GM23338 (cell line): ENCODE data around the gene CEP89. TPM values are rescaled to one million over a fixed set of nuclear protein-coding genes. Genes with fewer than 3 reads are reported as not detected.

Experiments used
- ATAC-seq: fragments of 200-7000 bp; cut with Tn5 transposase; 3 replicates; pipeline ENCODE4 v1.9.1; 2020
- DNase-seq: peaks from one replicate; pipeline ENCODE4 v3.0.0-alpha.2; 2015; ENCODE audit warnings: low spot score
- H2AFZ ChIP-seq: fragments of 200-600 bp; sonication (generic); 2 replicates; pipeline ENCODE4 v1.8.0; 2016; ENCODE audit warnings: antibody characterized with exemption, mild to moderate bottlenecking, moderate library complexity
- H3F3A ChIP-seq: fragments of 200-600 bp; sonication (generic); replicated peaks from 2 replicates; pipeline ENCODE4 v1.8.0; 2017; ENCODE audit warnings: antibody characterized with exemption, mixed run types, low read depth
- H3K27ac ChIP-seq: fragments of 200-600 bp; sonication (generic); 2 replicates; pipeline ENCODE4 v1.6.1; 2016; ENCODE audit warnings: low read depth
- H3K27me3 ChIP-seq: fragments of 200-600 bp; sonication (generic); 2 replicates; pipeline ENCODE4 v1.8.0; 2016; ENCODE audit warnings: mild to moderate bottlenecking, mixed run types, moderate library complexity; ENCODE audit not compliant: insufficient read depth
- H3K36me3 ChIP-seq: fragments of 200-600 bp; sonication (generic); 2 replicates; pipeline ENCODE4 v1.8.0; 2016; ENCODE audit warnings: mild to moderate bottlenecking; ENCODE audit not compliant: insufficient read depth
- H3K4me1 ChIP-seq: fragments of 200-600 bp; sonication (generic); 2 replicates; pipeline ENCODE4 v1.8.0; 2016; ENCODE audit warnings: mild to moderate bottlenecking, moderate library complexity; ENCODE audit not compliant: insufficient read depth
- H3K4me2 ChIP-seq: fragments of 200-600 bp; sonication (generic); 2 replicates; pipeline ENCODE4 v1.7.1; 2017; ENCODE audit warnings: mixed run types
- H3K4me3 ChIP-seq: fragments of 200-600 bp; sonication (generic); 2 replicates; pipeline ENCODE4 v1.6.1; 2016; ENCODE audit warnings: mixed run types
- H3K79me2 ChIP-seq: fragments of 200-600 bp; sonication (generic); replicated peaks from 2 replicates; pipeline ENCODE4 v1.8.0; 2017; ENCODE audit warnings: mild to moderate bottlenecking; ENCODE audit not compliant: insufficient read depth
- H3K9me2 ChIP-seq: fragments of 200-600 bp; sonication (generic); 2 replicates; pipeline ENCODE4 v1.8.0; 2017; ENCODE audit not compliant: insufficient read depth
- H4K20me1 ChIP-seq: fragments of 200-600 bp; sonication (generic); replicated peaks from 2 replicates; pipeline ENCODE4 v1.8.0; 2017; ENCODE audit warnings: mild to moderate bottlenecking; ENCODE audit not compliant: insufficient read depth
- H3K27ac Mint-ChIP-seq: 2 replicates; pipeline ENCODE4 v1.8.0; 2020; ENCODE audit warnings: inconsistent platforms, mild to moderate bottlenecking, moderate library complexity, mixed read lengths
- H3K27me3 Mint-ChIP-seq: 3 replicates; pipeline ENCODE4 v1.8.0; 2022; ENCODE audit warnings: low read depth, mild to moderate bottlenecking, moderate library complexity, mixed read lengths, inconsistent platforms; ENCODE audit not compliant: insufficient read depth, poor library complexity
- H3K36me3 Mint-ChIP-seq: 3 replicates; pipeline ENCODE4 v1.8.0; 2021; ENCODE audit warnings: low read depth, mild to moderate bottlenecking, inconsistent platforms, moderate library complexity, mixed read lengths
- H3K4me1 Mint-ChIP-seq: 3 replicates; pipeline ENCODE4 v1.8.0; 2020; ENCODE audit warnings: mild to moderate bottlenecking, inconsistent platforms, mixed read lengths
- H3K4me3 Mint-ChIP-seq: 3 replicates; pipeline ENCODE4 v1.8.0; 2021; ENCODE audit warnings: moderate library complexity, mild to moderate bottlenecking, inconsistent platforms, mixed read lengths
- H3K9me3 Mint-ChIP-seq: 3 replicates; pipeline ENCODE4 v1.8.0; 2020; ENCODE audit warnings: moderate library complexity, mild to moderate bottlenecking, inconsistent platforms, mixed read lengths
- CREB1 ChIP-seq: fragments of 250-450 bp; sonication (Bioruptor Pico); IDR thresholded peaks from 2 replicates; pipeline ENCODE4 v1.5.0; 2020; ENCODE audit warnings: low read depth, mild to moderate bottlenecking, moderate library complexity
- CTCF ChIP-seq, 2 experiments: fragments of 200-600 bp in 1 of 2; sonication (generic) in 1 of 2; conservative IDR thresholded peaks; 2 replicates each; pipeline versions ENCODE4 v1.5.1 to v1.6.1; 2016 to 2017; ENCODE audit warnings: antibody characterized with exemption in 2 of 2, low read depth in 2 of 2, mild to moderate bottlenecking in 2 of 2, moderate library complexity in 1 of 2
- EZH2 ChIP-seq: fragments of 200-600 bp; sonication (generic); IDR thresholded peaks from one replicate; pipeline ENCODE4 v1.8.0; 2017; ENCODE audit warnings: antibody characterized with exemption, mild to moderate bottlenecking, low read depth; ENCODE audit not compliant: unreplicated experiment
- EZH2phosphoT487 ChIP-seq: fragments of 200-600 bp; sonication (generic); IDR thresholded peaks from one replicate; pipeline ENCODE4 v1.8.1; 2018; ENCODE audit warnings: antibody characterized with exemption; ENCODE audit not compliant: unreplicated experiment
- JUNB ChIP-seq: IDR thresholded peaks from one replicate; pipeline ENCODE4 v1.6.1; 2016; ENCODE audit warnings: antibody characterized with exemption; ENCODE audit not compliant: unreplicated experiment
- NANOG ChIP-seq: IDR thresholded peaks from 2 replicates; pipeline ENCODE4 v1.6.1; 2016; ENCODE audit warnings: antibody characterized with exemption, borderline replicate concordance
- POLR2AphosphoS5 ChIP-seq: IDR thresholded peaks from 2 replicates; pipeline ENCODE4 v1.6.1; 2016; ENCODE audit warnings: antibody characterized with exemption, low read depth
- REST ChIP-seq: IDR thresholded peaks from one replicate; pipeline ENCODE4 v1.6.1; 2018; ENCODE audit warnings: antibody characterized with exemption; ENCODE audit not compliant: unreplicated experiment
- STAT1 ChIP-seq: IDR thresholded peaks from one replicate; pipeline ENCODE4 v1.6.1; 2016; ENCODE audit warnings: antibody characterized with exemption; ENCODE audit not compliant: unreplicated experiment
- ZNF114 ChIP-seq: fragments of 250-450 bp; sonication (Bioruptor Pico); IDR thresholded peaks from 2 replicates; pipeline ENCODE4 v1.5.0; 2020; ENCODE audit warnings: mild to moderate bottlenecking, moderate library complexity
- ZNF331 ChIP-seq: fragments of 250-450 bp; sonication (Bioruptor Pico); IDR thresholded peaks from 2 replicates; pipeline ENCODE4 v1.5.0; 2020; ENCODE audit warnings: low read depth, mild to moderate bottlenecking, moderate library complexity
- polyA plus RNA-seq: library from polyadenylated mRNA; unstranded; fragments of >200 nt; fragmentation: Nextera tagmentation; extraction: Ambion mirVana; gene quantifications from 2 replicates; pipeline ENCODE4 v1.2.1, GENCODE V29; 2016
- total RNA-seq: library from RNA; depleted of rRNA; stranded (reverse); fragments of >200 nt; shearing (Covaris generic); gene quantifications from 2 replicates; pipeline ENCODE4 v1.2.3, GENCODE V29; 2014
- TF ChIP-seq, protein P1 (sequence below): fragments of 250-450 bp; sonication (Bioruptor Pico); IDR thresholded peaks from 2 replicates; pipeline ENCODE4 v1.5.0; 2020; ENCODE audit warnings: mild to moderate bottlenecking, moderate library complexity
- TF ChIP-seq, protein P2 (sequence below): IDR thresholded peaks from 2 replicates; pipeline ENCODE4 v1.6.1; 2016; ENCODE audit warnings: antibody characterized with exemption

CEP89 gene
- total and polyA plus RNA-seq, 2 experiments from 2014 or later: 13.4 to 17.5 TPM

DNA sequence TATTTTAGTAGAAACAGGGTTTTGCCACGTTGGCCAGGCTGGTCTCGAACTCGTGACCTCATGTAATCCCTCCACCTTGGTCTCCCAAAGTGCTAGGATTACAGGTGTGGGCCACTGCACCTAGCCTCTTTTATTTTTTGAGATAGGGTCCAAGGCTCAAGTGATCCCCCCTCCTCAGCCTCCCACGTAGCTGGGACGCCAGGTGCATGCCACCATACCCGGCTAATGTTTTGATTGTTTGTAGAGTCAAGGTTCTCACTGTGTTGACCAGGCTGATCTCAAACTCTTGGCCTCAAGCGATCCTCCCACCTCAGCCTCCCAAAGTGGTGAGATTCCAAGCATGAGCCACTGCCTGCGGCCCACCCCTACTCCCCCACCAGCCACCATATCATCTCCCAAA lies 108.5 kb downstream of the CEP89 start:
- no peak overlapping the region for H3K4me2 ChIP-seq
- no peaks in the 10 kb centered on the region for H4K20me1 ChIP-seq
- no peaks in the 10 kb centered on the region for H3K4me1 Mint-ChIP-seq
- ATAC-seq (no peak), DNase-seq (no peak)
- H3K79me2 ChIP-seq: no peaks in the 10 kb centered on the region
- no peak overlapping the region for H2AFZ ChIP-seq
- H3K4me3 Mint-ChIP-seq: no peak overlapping the region
- no peaks in the 10 kb centered on the region for H3K4me1 ChIP-seq
- no peaks in the 10 kb centered on the region for H3K36me3 Mint-ChIP-seq
- H3K36me3 ChIP-seq: no peaks in the 10 kb centered on the region
- H3F3A ChIP-seq: no peaks in the 10 kb centered on the region
- no peak overlapping the region for H3K27ac ChIP-seq
- H3K27me3 Mint-ChIP-seq: peaks cover 1% of the 10 kb centered on the region
- TF ChIP-seq CREB1 (CRISPR knock-in tag): no peak
- TF ChIP-seq, protein P1, sequence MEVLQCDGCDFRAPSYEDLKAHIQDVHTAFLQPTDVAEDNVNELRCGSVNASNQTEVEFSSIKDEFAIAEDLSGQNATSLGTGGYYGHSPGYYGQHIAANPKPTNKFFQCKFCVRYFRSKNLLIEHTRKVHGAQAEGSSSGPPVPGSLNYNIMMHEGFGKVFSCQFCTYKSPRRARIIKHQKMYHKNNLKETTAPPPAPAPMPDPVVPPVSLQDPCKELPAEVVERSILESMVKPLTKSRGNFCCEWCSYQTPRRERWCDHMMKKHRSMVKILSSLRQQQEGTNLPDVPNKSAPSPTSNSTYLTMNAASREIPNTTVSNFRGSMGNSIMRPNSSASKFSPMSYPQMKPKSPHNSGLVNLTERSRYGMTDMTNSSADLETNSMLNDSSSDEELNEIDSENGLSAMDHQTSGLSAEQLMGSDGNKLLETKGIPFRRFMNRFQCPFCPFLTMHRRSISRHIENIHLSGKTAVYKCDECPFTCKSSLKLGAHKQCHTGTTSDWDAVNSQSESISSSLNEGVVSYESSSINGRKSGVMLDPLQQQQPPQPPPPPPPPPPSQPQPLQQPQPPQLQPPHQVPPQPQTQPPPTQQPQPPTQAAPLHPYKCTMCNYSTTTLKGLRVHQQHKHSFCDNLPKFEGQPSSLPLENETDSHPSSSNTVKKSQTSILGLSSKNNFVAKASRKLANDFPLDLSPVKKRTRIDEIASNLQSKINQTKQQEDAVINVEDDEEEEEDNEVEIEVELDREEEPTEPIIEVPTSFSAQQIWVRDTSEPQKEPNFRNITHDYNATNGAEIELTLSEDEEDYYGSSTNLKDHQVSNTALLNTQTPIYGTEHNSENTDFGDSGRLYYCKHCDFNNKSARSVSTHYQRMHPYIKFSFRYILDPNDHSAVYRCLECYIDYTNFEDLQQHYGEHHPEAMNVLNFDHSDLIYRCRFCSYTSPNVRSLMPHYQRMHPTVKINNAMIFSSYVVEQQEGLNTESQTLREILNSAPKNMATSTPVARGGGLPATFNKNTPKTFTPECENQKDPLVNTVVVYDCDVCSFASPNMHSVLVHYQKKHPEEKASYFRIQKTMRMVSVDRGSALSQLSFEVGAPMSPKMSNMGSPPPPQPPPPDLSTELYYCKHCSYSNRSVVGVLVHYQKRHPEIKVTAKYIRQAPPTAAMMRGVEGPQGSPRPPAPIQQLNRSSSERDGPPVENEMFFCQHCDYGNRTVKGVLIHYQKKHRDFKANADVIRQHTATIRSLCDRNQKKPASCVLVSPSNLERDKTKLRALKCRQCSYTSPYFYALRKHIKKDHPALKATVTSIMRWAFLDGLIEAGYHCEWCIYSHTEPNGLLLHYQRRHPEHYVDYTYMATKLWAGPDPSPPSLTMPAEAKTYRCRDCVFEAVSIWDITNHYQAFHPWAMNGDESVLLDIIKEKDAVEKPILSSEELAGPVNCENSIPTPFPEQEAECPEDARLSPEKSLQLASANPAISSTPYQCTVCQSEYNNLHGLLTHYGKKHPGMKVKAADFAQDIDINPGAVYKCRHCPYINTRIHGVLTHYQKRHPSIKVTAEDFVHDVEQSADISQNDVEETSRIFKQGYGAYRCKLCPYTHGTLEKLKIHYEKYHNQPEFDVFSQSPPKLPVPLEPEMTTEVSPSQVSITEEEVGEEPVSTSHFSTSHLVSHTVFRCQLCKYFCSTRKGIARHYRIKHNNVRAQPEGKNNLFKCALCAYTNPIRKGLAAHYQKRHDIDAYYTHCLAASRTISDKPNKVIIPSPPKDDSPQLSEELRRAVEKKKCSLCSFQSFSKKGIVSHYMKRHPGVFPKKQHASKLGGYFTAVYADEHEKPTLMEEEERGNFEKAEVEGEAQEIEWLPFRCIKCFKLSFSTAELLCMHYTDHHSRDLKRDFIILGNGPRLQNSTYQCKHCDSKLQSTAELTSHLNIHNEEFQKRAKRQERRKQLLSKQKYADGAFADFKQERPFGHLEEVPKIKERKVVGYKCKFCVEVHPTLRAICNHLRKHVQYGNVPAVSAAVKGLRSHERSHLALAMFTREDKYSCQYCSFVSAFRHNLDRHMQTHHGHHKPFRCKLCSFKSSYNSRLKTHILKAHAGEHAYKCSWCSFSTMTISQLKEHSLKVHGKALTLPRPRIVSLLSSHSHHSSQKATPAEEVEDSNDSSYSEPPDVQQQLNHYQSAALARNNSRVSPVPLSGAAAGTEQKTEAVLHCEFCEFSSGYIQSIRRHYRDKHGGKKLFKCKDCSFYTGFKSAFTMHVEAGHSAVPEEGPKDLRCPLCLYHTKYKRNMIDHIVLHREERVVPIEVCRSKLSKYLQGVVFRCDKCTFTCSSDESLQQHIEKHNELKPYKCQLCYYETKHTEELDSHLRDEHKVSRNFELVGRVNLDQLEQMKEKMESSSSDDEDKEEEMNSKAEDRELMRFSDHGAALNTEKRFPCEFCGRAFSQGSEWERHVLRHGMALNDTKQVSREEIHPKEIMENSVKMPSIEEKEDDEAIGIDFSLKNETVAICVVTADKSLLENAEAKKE (CRISPR knock-in tag): no peak
- TF ChIP-seq, protein P2, sequence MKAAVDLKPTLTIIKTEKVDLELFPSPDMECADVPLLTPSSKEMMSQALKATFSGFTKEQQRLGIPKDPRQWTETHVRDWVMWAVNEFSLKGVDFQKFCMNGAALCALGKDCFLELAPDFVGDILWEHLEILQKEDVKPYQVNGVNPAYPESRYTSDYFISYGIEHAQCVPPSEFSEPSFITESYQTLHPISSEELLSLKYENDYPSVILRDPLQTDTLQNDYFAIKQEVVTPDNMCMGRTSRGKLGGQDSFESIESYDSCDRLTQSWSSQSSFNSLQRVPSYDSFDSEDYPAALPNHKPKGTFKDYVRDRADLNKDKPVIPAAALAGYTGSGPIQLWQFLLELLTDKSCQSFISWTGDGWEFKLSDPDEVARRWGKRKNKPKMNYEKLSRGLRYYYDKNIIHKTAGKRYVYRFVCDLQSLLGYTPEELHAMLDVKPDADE: no peak
- no peak for TF ChIP-seq EZH2
- TF ChIP-seq NANOG: no peak
- no peak for TF ChIP-seq ZNF331
- no peak for TF ChIP-seq REST
- TF ChIP-seq ZNF114 (CRISPR knock-in tag): no peak
- no peak for TF ChIP-seq STAT1
- no peak for TF ChIP-seq CTCF (conservative IDR thresholded peaks at IDR 0.05; ENCODE audit: low read depth in 2 of 2)
- TF ChIP-seq POLR2AphosphoS5: no peak
- TF ChIP-seq EZH2phosphoT487: no peak
- TF ChIP-seq JUNB: no peak
- H3K9me2 ChIP-seq: no peaks in the 10 kb centered on the region
- no peaks in the 10 kb centered on the region; the same call in 2 of the 3 replicates for H3K9me3 Mint-ChIP-seq
- no peak overlapping the region for H3K4me3 ChIP-seq
- no peak overlapping the region for H3K27ac Mint-ChIP-seq
- H3K27me3 ChIP-seq: no peaks in the 10 kb centered on the region
